Endothelial cell of umbilical vein (primary cell): ENCODE results near the gene FANCC.

Source experiments
- CTCF ChIP-seq, 2 donors: IDR thresholded peaks; 1 replicate in 1 of 2; 2 replicates in 1 of 2; pipeline ENCODE4 v1.5.1; 2011; ENCODE audit warnings: low read length in 2 of 2, mild to moderate bottlenecking in 2 of 2, moderate library complexity in 2 of 2, control low read depth in 1 of 2, inconsistent platforms in 1 of 2, low read depth in 1 of 2; ENCODE audit not compliant: insufficient read depth in 1 of 2; ENCODE audit errors: extremely low read depth in 1 of 2
- EZH2 ChIP-seq: IDR thresholded peaks from 2 replicates; pipeline ENCODE4 v1.6.1; 2012; ENCODE audit warnings: borderline replicate concordance, low read depth, mild to moderate bottlenecking, moderate library complexity, low read length, inconsistent platforms; ENCODE audit not compliant: severe bottlenecking
- FOS ChIP-seq: IDR thresholded peaks from 2 replicates; pipeline ENCODE4 v1.6.1; 2011; ENCODE audit warnings: mild to moderate bottlenecking, low read length, moderate library complexity, borderline replicate concordance; ENCODE audit not compliant: insufficient read depth
- GATA2 ChIP-seq: IDR thresholded peaks from 2 replicates; pipeline ENCODE4 v1.7.0; 2011; ENCODE audit warnings: low read depth, mild to moderate bottlenecking, moderate library complexity, mixed read lengths, low read length; ENCODE audit not compliant: insufficient read length, insufficient read depth
- JUN ChIP-seq: IDR thresholded peaks from 2 replicates; pipeline ENCODE4 v1.6.1; 2011; ENCODE audit warnings: borderline replicate concordance, low read depth; ENCODE audit not compliant: insufficient read length, insufficient read depth
- MAX ChIP-seq: IDR thresholded peaks from 2 replicates; pipeline ENCODE4 v1.6.1; 2011; ENCODE audit not compliant: insufficient read depth, insufficient read length
- POLR2A ChIP-seq: IDR thresholded peaks from 2 replicates; pipeline ENCODE4 v1.6.1; 2012; ENCODE audit warnings: low read depth, mild to moderate bottlenecking, control low read depth, low read length
- POLR2AphosphoS5 ChIP-seq: IDR thresholded peaks from 2 replicates; pipeline ENCODE4 v1.6.1; 2012; ENCODE audit warnings: low read depth, mild to moderate bottlenecking, control low read depth, low read length, moderate library complexity; ENCODE audit not compliant: insufficient read depth

DNA sequence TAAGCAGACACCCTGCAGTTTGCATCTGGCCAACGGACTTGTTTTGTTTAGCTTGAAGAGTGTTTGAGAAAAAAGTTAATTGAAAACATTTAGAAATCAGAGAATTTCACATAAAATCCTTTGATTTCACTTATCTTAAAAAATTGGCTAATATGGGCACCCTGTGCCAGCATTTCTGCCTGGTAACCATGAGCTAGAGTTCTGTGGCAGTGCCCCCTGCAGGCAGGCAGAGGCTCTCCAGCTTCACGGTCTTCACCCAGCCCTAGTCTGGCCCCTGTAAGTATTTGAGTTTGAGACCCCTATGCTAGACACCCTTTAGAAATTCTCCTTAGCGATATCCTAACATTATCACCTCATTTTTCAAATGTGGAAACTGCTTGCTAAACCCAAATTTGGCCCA, 18.8 kb upstream of the FANCC start:
- TF ChIP-seq CTCF (IDR thresholded peaks at IDR 0.05; ENCODE audit: extremely low read depth in 1 of 2, insufficient read depth in 1 of 2, low read depth in 1 of 2, low read length in 2 of 2) (peak; percentile 57 to 58), EZH2 (no peak), POLR2A (no peak), FOS (no peak), POLR2AphosphoS5 (no peak), JUN (no peak), MAX (no peak), GATA2 (no peak)
